K562 (cell line): Measurements from ENCODE around the gene FAM9B. TPM values are rescaled to one million over a fixed set of nuclear protein-coding genes. Genes with fewer than 3 reads are reported as not detected.

Experiments used
- ATAC-seq: fragments of 200-7000 bp; cut with Tn5 transposase; 3 replicates; pipeline ENCODE4 v1.9.1; 2020; ENCODE audit warnings: moderate library complexity
- BruUV-seq: library from RNA; stranded (reverse); fragments of 400-500 nt; replicated peaks from 2 replicates; lab custom pipeline; 2021; lab: Mats Ljungman, UMichigan
- CTCF ChIA-PET: fragments of 300-600 bp; formaldehyde crosslinking; extraction: SDS; loops from one replicate; lab custom pipeline; 2021; ENCODE audit warnings: low intra/inter-chr PET ratio; lab: Yijun Ruan, JAX
- POLR2A ChIA-PET: fragments of 300-600, 350-650 bp; sonication (Branson Sonifier 250); formaldehyde crosslinking; extraction: SDS; loops from one replicate; lab custom pipeline; 2021; ENCODE audit warnings: antibody characterized with exemption, inconsistent platforms; lab: Yijun Ruan, JAX
- DNase-seq, 4 experiments: peaks; one replicate each; pipeline versions ENCODE4 v3.0.0 to v3.0.0-alpha.2; 2011 to 2018; ENCODE audit warnings: low spot score in 3 of 4, mixed read lengths in 3 of 4; ENCODE audit errors: extremely low read depth in 1 of 4
- FAIRE-seq: peaks from 2 replicates; lab custom pipeline; 2011; peaks lifted over from hg19 to GRCh38; lab: Jason Lieb, UNC
- H2AFZ ChIP-seq: 2 replicates; pipeline ENCODE4 v1.6.0; 2011; ENCODE audit warnings: low read depth, low read length, control low read depth, inconsistent platforms
- H3K27ac ChIP-seq: fragments of 200-600 bp; 3 replicates; pipeline ENCODE4 v1.8.0; 2011; ENCODE audit warnings: low read depth, mild to moderate bottlenecking, control low read depth, inconsistent platforms, low read length, moderate library complexity, mixed read lengths; ENCODE audit errors: extremely low read depth
- H3K27me3 ChIP-seq, 2 experiments: fragments of 300-600 bp in 1 of 2; 2 replicates in 1 of 2; 3 replicates in 1 of 2; pipeline versions ENCODE4 v1.6.0 to v1.8.0; 2011; ENCODE audit warnings: inconsistent platforms in 2 of 2, low read length in 2 of 2, mild to moderate bottlenecking in 1 of 2, mixed read lengths in 1 of 2, moderate library complexity in 1 of 2; ENCODE audit not compliant: control insufficient read depth in 2 of 2, insufficient read depth in 2 of 2
- H3K36me3 ChIP-seq: fragments of 300-600 bp; 3 replicates; pipeline ENCODE4 v1.8.0; 2011; ENCODE audit warnings: mild to moderate bottlenecking, low read length, inconsistent platforms; ENCODE audit not compliant: control insufficient read depth, insufficient read depth
- H3K4me1 ChIP-seq, 2 experiments: fragments of 200-600 bp in 1 of 2; replicated peaks in 1 of 2; 2 replicates in 1 of 2; 3 replicates in 1 of 2; pipeline versions ENCODE4 v1.5.1 to v1.8.0; 2011; ENCODE audit warnings: inconsistent platforms in 2 of 2, low read length in 2 of 2, mild to moderate bottlenecking in 1 of 2, mixed read lengths in 1 of 2, moderate library complexity in 1 of 2; ENCODE audit not compliant: control insufficient read depth in 2 of 2, insufficient read depth in 2 of 2
- H3K4me2 ChIP-seq: 2 replicates; pipeline ENCODE4 v1.6.1; 2011; ENCODE audit warnings: low read length, control low read depth, inconsistent platforms, mixed read lengths; ENCODE audit not compliant: insufficient read depth
- H3K4me3 ChIP-seq: fragments of 200-600 bp; sonication (generic), shearing (Covaris generic); 2 replicates; pipeline ENCODE4 v1.5.1; 2016; ENCODE audit warnings: control low read depth, inconsistent platforms
- H3K79me2 ChIP-seq: fragments of 200-600 bp; 3 replicates; pipeline ENCODE4 v1.8.0; 2011; ENCODE audit warnings: low read length, inconsistent platforms; ENCODE audit not compliant: control insufficient read depth, insufficient read depth
- H3K9ac ChIP-seq, 2 experiments: 2 replicates each; pipeline versions ENCODE4 v1.6.0 to v1.6.1; 2011; ENCODE audit warnings: low read depth in 2 of 2, low read length in 2 of 2, control low read depth in 1 of 2, inconsistent platforms in 1 of 2, mild to moderate bottlenecking in 1 of 2, mixed read lengths in 1 of 2; ENCODE audit not compliant: insufficient read depth in 1 of 2
- H3K9me1 ChIP-seq: one replicate; pipeline ENCODE4 v1.6.0; 2011; ENCODE audit warnings: inconsistent platforms, mild to moderate bottlenecking, low read length, moderate library complexity; ENCODE audit not compliant: control insufficient read depth, insufficient read depth
- H3K9me3 ChIP-seq: replicated peaks from 2 replicates; pipeline ENCODE4 v1.5.1; 2011; ENCODE audit warnings: low read depth, low read length, inconsistent platforms; ENCODE audit not compliant: control insufficient read depth, insufficient read depth
- H4K20me1 ChIP-seq: replicated peaks from 2 replicates; pipeline ENCODE4 v1.6.1; 2011; ENCODE audit warnings: low read length, inconsistent platforms, mixed read lengths; ENCODE audit not compliant: control insufficient read depth, insufficient read depth
- HMGN3 ChIP-seq: IDR thresholded peaks from 2 replicates; pipeline ENCODE4 v1.6.1; 2011; ENCODE audit warnings: borderline replicate concordance, low read depth, mild to moderate bottlenecking, mixed read lengths, low read length; ENCODE audit not compliant: insufficient read length; ENCODE audit errors: extremely low read depth
- JUND ChIP-seq, 2 experiments: IDR thresholded peaks; 2 replicates in 1 of 2; 3 replicates in 1 of 2; pipeline ENCODE4 v1.6.1; 2011; ENCODE audit warnings: borderline replicate concordance in 2 of 2, low read depth in 2 of 2, low read length in 2 of 2, improper control_type of control experiment in 1 of 2, missing biosample characterization in 1 of 2, missing genetic modification characterization in 1 of 2, missing genetic modification reagents in 1 of 2
- KHSRP ChIP-seq: fragments of 450-650 bp; IDR thresholded peaks from 2 replicates; pipeline ENCODE4 v1.6.1; 2017
- MTA3 ChIP-seq: fragments of 450-650 bp; formaldehyde crosslinking; IDR thresholded peaks from 2 replicates; pipeline ENCODE4 v1.6.1; 2017; ENCODE audit warnings: mild to moderate bottlenecking, borderline replicate concordance
- RCOR1 ChIP-seq, 2 experiments: IDR thresholded peaks; 2 replicates each; pipeline ENCODE4 v1.6.1; 2012; ENCODE audit warnings: low read depth in 2 of 2, low read length in 2 of 2, borderline replicate concordance in 1 of 2, improper control_type of control experiment in 1 of 2
- SMAD3 ChIP-seq: fragments of 450-650 bp; formaldehyde crosslinking; conservative IDR thresholded peaks from 2 replicates; pipeline ENCODE4 v1.4.0; 2020; ENCODE audit warnings: mild to moderate bottlenecking
- TAF15 ChIP-seq: fragments of 200-400 bp; formaldehyde crosslinking; IDR thresholded peaks from 2 replicates; pipeline ENCODE4 v1.6.1; 2017; ENCODE audit warnings: mild to moderate bottlenecking, low read depth, low read length, moderate library complexity
- TCF7L2 ChIP-seq: fragments of 150-350 bp; IDR thresholded peaks from 2 replicates; pipeline ENCODE4 v1.6.1; 2016; ENCODE audit warnings: low read depth, mild to moderate bottlenecking, low read length, moderate library complexity
- TOE1 ChIP-seq, 2 experiments: fragments of 450-650 bp in 1 of 2; sonication (generic) in 1 of 2; formaldehyde crosslinking in 1 of 2; IDR thresholded peaks; 2 replicates each; pipeline versions ENCODE4 v1.7.1 to v1.8.0; 2016 to 2022; ENCODE audit warnings: borderline replicate concordance in 2 of 2, mild to moderate bottlenecking in 2 of 2, antibody characterized with exemption in 1 of 2, inconsistent platforms in 1 of 2, low read depth in 1 of 2, missing genetic modification reagents in 1 of 2, moderate library complexity in 1 of 2
- ZNF77 ChIP-seq: fragments of 250-450 bp; sonication (Bioruptor Pico); IDR thresholded peaks from 2 replicates; pipeline ENCODE4 v1.5.0; 2020
- ZNF785 ChIP-seq: fragments of 250-450 bp; sonication (Bioruptor Pico); IDR thresholded peaks from 2 replicates; pipeline ENCODE4 v1.4.0; 2020; ENCODE audit warnings: mild to moderate bottlenecking
- WGBS: fragments of 100-300 bp; shearing (Covaris generic); methylation state at CpG from one replicate; pipeline ENCODE4 v1.1.6; 2016; ENCODE audit warnings: low coverage, mixed read lengths; ENCODE audit not compliant: insufficient coverage; ENCODE audit errors: missing lambda C conversion rate; 5-methylcytosine and 5-hydroxymethylcytosine counted together
- in situ Hi-C: fragments of 300-500 bp; cut with MboI; formaldehyde crosslinking; loops from 4 replicates; pipeline ENCODE4 v1.15.0; 2018; ENCODE audit warnings: inconsistent platforms, mixed read lengths
- intact Hi-C: fragments of 100-400 bp; cut with micrococcal nuclease; formaldehyde crosslinking; loops from 2 replicates; pipeline ENCODE4 v1.14.2; 2022
- polyA plus RNA-seq, 8 experiments: library from polyadenylated mRNA; depleted of rRNA in 4 of 8; stranded (reverse) in 5 of 8; unstranded in 3 of 8; fragments of >200 nt; fragmentation: Nextera tagmentation in 2 of 8; fragmentation: Illumina TruSeq in 1 of 8; extraction: Ambion mirVana in 2 of 8; extraction: Trizol in 1 of 8; gene quantifications; 2 replicates each; pipeline versions ENCODE4 v1.2.1 to v1.2.3, GENCODE V29; 2011 to 2014; ENCODE audit warnings: inconsistent platforms in 1 of 8, missing spikeins in 1 of 8
- total RNA-seq, 7 experiments: library from RNA; depleted of rRNA in 6 of 7; stranded (reverse); fragments of >200 nt in 6 of 7; fragmentation: Illumina TruSeq in 2 of 7; extraction: Trizol in 2 of 7; gene quantifications; 2 replicates each; pipeline versions ENCODE4 v1.2.1 to v1.2.3, GENCODE V29; 2011 to 2021; ENCODE audit warnings: low replicate concordance in 1 of 7
- TF ChIP-seq, protein P1 (sequence below): fragments of 250-450 bp; sonication (Bioruptor Pico); IDR thresholded peaks from 2 replicates; pipeline ENCODE4 v1.8.0; 2022; ENCODE audit warnings: moderate library complexity, mild to moderate bottlenecking, inconsistent platforms

The FAM9B gene
- total and polyA plus RNA-seq, 9 of the 15 experiments (the other 6 are each of a cell fraction or from before 2014, with no cell fraction given): 0.53 to 4.6 (median 3.2) TPM

DNA sequence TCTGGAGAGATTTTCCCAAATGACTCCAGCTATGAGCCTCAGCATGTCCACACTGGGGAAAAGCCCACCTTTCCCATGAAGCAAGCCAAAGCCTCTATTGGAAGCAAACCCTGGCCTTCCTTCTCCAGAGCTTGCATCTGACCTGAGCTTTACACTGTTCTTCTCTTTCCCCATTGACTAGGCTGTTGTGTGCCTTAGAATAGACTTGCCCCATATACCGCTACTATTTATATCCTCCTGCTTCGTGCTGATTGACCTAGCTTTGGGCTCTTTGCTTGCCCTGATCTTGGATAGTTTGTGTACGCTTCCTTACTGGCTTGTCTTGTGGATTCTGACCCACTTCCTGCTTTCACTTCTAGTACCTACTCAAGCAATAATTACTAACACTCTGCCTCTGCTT is 30.9 kb downstream of the FAM9B start:
- WGBS: 0% methylated on average over 1 of the region's 3 CpGs
- H3K4me1 ChIP-seq: no peaks in the 10 kb centered on the region
- no peaks in the 10 kb centered on the region for H3K9me3 ChIP-seq
- H3K79me2 ChIP-seq: no peaks in the 10 kb centered on the region
- no peak overlapping the region for H3K9ac ChIP-seq
- H3K9me1 ChIP-seq: no peaks in the 10 kb centered on the region
- no peak for DNase-seq
- no peak overlapping the region for H3K4me2 ChIP-seq
- FAIRE-seq: no peak
- in situ Hi-C loops: no loop called here
- TF ChIP-seq TAF15 (no peak), TCF7L2 (no peak), JUND (IDR thresholded peaks at IDR 0.05; ENCODE audit: borderline replicate concordance, low read depth, low read length) (no peak), JUND (tag; IDR thresholded peaks at IDR 0.05; ENCODE audit: borderline replicate concordance, low read depth, low read length) (no peak), KHSRP (no peak)
- TF ChIP-seq, all 486 proteins: peak for 0
- H3K36me3 ChIP-seq: no peaks in the 10 kb centered on the region
- no TSS peak for BruUV-seq
- H3K27ac ChIP-seq: no peak overlapping the region
- ChIA-PET CTCF (no interaction called here), POLR2A (no interaction called here)
- ATAC-seq: no peak
- H2AFZ ChIP-seq: no peak overlapping the region
- H3K4me3 ChIP-seq: no peak overlapping the region
- no peaks in the 10 kb centered on the region for H4K20me1 ChIP-seq
- H3K27me3 ChIP-seq: no peaks in the 10 kb centered on the region
- intact Hi-C loops: no loop called here

DNA sequence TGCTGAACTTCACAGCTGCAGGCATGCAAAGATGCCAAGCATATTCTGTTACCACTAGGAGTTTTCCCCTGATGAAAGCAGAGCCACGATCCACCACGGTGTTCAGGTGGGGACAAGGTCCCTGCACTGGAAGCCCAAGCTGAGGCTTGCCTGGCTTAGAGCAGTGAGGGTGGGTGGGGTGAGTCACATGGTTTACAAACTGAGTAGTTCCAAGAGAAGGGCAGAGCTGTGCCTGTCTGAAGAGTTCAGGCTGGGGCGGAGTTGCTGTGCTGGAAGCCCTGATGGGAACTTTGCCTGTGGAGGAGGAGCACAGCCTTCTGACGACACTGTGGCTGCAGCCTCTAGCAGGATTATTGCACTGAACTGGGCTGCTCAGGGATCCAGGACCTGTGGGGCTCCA is 45.5 kb downstream of the FAM9B start:
- Histone ChIP-seq H3K79me2 (no peaks in the 10 kb centered on the region), H3K4me3 (no peak overlapping the region), H3K9ac (no peak overlapping the region), H3K27ac (no peak overlapping the region), H3K4me1 (no peaks in the 10 kb centered on the region), H3K9me3 (no peaks in the 10 kb centered on the region), H3K9me1 (no peaks in the 10 kb centered on the region), H3K27me3 (no peaks in the 10 kb centered on the region), H2AFZ (no peak overlapping the region), H3K36me3 (no peaks in the 10 kb centered on the region), H3K4me2 (no peak overlapping the region), H4K20me1 (no peaks in the 10 kb centered on the region)
- intact Hi-C loops (no loop called here), in situ Hi-C loops (no loop called here)
- FAIRE-seq (no peak), DNase-seq (no peak), ATAC-seq (peak; percentile 37; the same call in 2 of the 3 replicates)
- TF ChIP-seq, protein P1, sequence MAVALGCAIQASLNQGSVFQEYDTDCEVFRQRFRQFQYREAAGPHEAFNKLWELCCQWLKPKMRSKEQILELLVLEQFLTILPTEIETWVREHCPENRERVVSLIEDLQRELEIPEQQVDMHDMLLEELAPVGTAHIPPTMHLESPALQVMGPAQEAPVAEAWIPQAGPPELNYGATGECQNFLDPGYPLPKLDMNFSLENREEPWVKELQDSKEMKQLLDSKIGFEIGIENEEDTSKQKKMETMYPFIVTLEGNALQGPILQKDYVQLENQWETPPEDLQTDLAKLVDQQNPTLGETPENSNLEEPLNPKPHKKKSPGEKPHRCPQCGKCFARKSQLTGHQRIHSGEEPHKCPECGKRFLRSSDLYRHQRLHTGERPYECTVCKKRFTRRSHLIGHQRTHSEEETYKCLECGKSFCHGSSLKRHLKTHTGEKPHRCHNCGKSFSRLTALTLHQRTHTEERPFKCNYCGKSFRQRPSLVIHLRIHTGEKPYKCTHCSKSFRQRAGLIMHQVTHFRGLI (CRISPR knock-in tag): no peak
- TF ChIP-seq MTA3 (no peak), HMGN3 (no peak), TOE1 (IDR thresholded peaks at IDR 0.05; ENCODE audit: borderline replicate concordance) (no peak), TOE1 (CRISPR knock-in tag; IDR thresholded peaks at IDR 0.05; ENCODE audit: borderline replicate concordance, low read depth) (no peak), RCOR1 (IDR thresholded peaks at IDR 0.05; ENCODE audit: borderline replicate concordance in 1 of 2, low read depth in 2 of 2, low read length in 2 of 2) (no peak), ZNF77 (no peak), SMAD3 (CRISPR knock-in tag) (no peak), ZNF785 (CRISPR knock-in tag) (no peak)
- no TSS peak for BruUV-seq
- 0% methylated on average over 2 of the region's 4 CpGs for WGBS
- ChIA-PET CTCF (no interaction called here), POLR2A (no interaction called here)
